Activated T-cell treated with anti-CD3 and anti-CD28 coated beads, Interleukin-2, amount 50 U/mL, for 24 hours (primary cell): ENCODE measurements around the gene POLR2H.
"Not testable (repeated sequence)": the region's sequence is repeated elsewhere in the genome, so short reads cannot be mapped to it uniquely, and the experiment has no call there.

Source experiments
- DNase-seq: peaks from one replicate; pipeline ENCODE4 v3.0.0-alpha.2; 2020
- H3K27ac Mint-ChIP-seq: 2 replicates; pipeline ENCODE4 v1.8.0; 2020; ENCODE audit warnings: mild to moderate bottlenecking, mixed read lengths
- H3K27me3 Mint-ChIP-seq: 2 replicates; pipeline ENCODE4 v1.8.0; 2020; ENCODE audit warnings: mixed read lengths
- H3K36me3 Mint-ChIP-seq: 2 replicates; pipeline ENCODE4 v1.8.0; 2020; ENCODE audit warnings: low read depth, mixed read lengths
- H3K4me1 Mint-ChIP-seq: 2 replicates; pipeline ENCODE4 v1.8.0; 2020; ENCODE audit warnings: low read depth, mixed read lengths
- H3K4me3 Mint-ChIP-seq: 2 replicates; pipeline ENCODE4 v1.8.0; 2020; ENCODE audit warnings: mild to moderate bottlenecking, moderate library complexity, mixed read lengths
- H3K9me3 Mint-ChIP-seq: 2 replicates; pipeline ENCODE4 v1.8.0; 2020; ENCODE audit warnings: mixed read lengths

Gene POLR2H

DNA sequence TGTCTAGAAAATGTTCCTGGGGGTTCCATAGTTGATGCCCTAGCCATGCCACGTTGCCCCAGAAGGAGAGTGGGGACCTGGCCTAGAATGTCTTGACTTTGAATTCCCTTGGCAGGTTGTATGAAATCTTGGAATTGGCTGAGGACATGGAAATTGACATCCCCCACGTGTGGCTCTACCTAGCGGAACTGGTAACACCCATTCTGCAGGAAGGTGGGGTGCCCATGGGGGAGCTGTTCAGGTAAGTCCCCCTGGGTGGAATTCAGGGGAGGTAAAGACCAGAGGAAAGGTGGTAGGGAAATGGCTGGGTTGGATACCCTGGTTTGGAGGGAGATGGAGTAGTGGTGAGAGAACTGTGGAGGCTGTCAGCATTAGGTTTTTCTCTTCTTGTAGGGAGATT is 33.0 kb upstream of the POLR2H start:
- peaks cover 70% of the 10 kb centered on the region for H3K4me1 Mint-ChIP-seq
- no peaks in the 10 kb centered on the region for H3K9me3 Mint-ChIP-seq
- peak overlapping the region; percentile 42 for H3K27ac Mint-ChIP-seq
- no peak for DNase-seq
- H3K4me3 Mint-ChIP-seq, result no peak overlapping the region
- peaks cover 100% of the 10 kb centered on the region for H3K36me3 Mint-ChIP-seq
- H3K27me3 Mint-ChIP-seq, result no peaks in the 10 kb centered on the region

DNA sequence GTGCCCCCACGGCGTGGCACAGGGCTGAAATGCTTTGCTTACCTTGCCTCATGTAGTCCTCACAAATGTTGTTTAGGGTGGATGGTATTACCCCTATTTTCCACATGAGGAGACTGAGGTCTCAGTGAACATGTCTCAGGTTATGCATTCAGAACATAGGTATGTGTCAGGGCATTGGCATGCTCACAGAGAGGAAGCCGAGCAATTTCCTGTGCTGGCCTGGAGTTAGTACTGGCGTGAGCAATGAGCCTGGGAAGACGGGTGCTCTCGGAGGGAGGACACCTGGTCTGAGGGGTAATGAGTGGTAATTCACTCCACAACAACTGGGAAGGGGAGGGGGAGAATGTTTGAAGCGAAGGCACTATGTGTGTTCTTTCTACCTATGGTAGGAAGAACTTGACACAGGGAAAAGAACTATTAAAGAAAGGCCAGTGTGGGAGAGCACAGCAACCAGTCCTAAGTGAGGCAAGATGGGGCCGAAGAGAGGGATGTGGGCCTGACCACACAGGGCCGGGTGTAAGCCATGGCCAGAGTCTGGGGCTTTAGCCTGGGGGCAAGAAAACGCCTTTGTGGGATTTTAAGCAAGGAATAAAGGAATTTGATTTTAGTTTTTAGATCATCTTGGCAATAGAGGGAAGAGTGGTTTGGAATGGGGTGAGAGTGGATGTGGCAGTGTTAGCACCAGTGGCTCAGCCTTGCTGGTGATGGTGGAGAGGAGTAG is 29.0 kb upstream of the POLR2H start:
- Mint-ChIP-seq H3K27me3 (no peaks in the 10 kb centered on the region), H3K27ac (peak overlapping the region; percentile 94), H3K4me3 (no peak overlapping the region), H3K4me1 (peaks cover 73% of the 10 kb centered on the region), H3K36me3 (peaks cover 82% of the 10 kb centered on the region), H3K9me3 (no peaks in the 10 kb centered on the region)
- DNase-seq, result no peak

DNA sequence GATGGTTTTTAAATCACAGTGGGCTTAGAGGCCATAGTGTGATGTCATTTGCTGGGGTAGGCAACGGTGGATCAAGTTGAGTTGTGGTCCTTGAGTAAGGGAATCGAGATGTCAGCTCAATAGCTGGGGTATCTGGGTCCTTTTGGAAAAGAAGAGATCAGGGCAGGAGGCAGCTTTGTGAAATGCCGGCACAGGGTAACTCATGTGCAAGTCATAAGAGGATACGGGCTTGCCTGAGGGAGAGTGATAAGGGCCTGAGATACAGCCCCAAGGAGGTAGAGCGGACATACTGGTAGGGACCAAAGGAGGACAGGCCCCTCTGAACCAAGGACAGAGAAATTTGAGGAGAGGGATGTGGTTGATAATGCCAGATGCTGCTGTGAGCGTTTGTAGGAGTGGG is 28.3 kb upstream of the POLR2H start:
- Mint-ChIP-seq H3K27me3 (no peaks in the 10 kb centered on the region), H3K9me3 (no peaks in the 10 kb centered on the region), H3K4me1 (peaks cover 80% of the 10 kb centered on the region), H3K36me3 (peaks cover 78% of the 10 kb centered on the region), H3K27ac (peak overlapping the region; percentile 94), H3K4me3 (no peak overlapping the region)
- no peak for DNase-seq

DNA sequence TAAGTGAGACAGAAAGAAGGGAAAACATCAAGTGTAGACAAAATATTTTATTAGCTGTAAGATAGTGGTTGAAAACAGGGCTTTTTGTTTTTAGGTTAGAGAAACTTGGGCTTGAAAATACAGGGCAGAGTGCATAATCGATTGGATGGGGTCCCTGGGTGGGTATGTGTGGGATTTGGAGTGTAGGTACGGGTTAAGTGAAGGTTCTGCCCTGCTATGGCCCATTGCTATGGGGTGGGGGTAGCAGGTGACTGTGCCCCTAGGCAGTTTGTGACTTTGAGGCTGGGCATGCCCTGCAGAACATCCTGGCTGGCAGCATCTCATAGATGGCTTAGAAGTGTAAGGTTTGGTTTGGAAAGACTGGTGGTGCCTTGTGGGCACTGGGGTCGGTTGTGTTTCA is 27.8 kb upstream of the POLR2H start:
- H3K4me3 Mint-ChIP-seq, result no peak overlapping the region
- H3K27me3 Mint-ChIP-seq, result no peaks in the 10 kb centered on the region
- DNase-seq, result no peak
- H3K4me1 Mint-ChIP-seq, result peaks cover 79% of the 10 kb centered on the region
- peak overlapping the region; percentile 94 for H3K27ac Mint-ChIP-seq
- peaks cover 73% of the 10 kb centered on the region for H3K36me3 Mint-ChIP-seq
- H3K9me3 Mint-ChIP-seq, result no peaks in the 10 kb centered on the region

DNA sequence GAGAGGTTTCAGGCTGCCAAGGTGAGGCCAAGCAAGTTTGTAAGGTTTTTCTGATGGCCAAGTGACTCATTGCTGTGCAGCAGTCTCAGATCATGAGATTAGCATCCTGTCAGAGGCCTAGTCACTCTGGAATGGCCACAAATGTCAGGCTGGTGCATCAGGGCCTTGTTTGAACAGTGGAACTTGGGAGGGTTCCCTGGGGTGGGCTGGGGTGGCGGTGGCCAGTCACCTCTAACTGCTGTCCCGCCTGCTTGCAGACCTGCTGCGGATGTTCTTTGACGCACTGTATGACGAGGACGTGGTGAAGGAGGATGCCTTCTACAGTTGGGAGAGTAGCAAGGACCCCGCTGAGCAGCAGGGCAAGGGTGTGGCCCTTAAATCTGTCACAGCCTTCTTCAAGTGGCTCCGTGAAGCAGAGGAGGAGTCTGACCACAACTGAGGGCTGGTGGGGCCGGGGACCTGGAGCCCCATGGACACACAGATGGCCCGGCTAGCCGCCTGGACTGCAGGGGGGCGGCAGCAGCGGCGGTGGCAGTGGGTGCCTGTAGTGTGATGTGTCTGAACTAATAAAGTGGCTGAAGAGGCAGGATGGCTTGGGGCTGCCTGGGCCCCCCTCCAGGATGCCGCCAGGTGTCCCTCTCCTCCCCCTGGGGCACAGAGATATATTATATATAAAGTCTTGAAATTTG is 26.9 kb upstream of the POLR2H start:
- peaks cover 64% of the 10 kb centered on the region for H3K36me3 Mint-ChIP-seq
- peak overlapping the region; percentile 94 for H3K27ac Mint-ChIP-seq
- H3K27me3 Mint-ChIP-seq, result no peaks in the 10 kb centered on the region
- no peaks in the 10 kb centered on the region for H3K9me3 Mint-ChIP-seq
- DNase-seq, result peak; percentile 57
- H3K4me3 Mint-ChIP-seq, result peak overlapping the region; percentile 7
- H3K4me1 Mint-ChIP-seq, result peaks cover 74% of the 10 kb centered on the region

DNA sequence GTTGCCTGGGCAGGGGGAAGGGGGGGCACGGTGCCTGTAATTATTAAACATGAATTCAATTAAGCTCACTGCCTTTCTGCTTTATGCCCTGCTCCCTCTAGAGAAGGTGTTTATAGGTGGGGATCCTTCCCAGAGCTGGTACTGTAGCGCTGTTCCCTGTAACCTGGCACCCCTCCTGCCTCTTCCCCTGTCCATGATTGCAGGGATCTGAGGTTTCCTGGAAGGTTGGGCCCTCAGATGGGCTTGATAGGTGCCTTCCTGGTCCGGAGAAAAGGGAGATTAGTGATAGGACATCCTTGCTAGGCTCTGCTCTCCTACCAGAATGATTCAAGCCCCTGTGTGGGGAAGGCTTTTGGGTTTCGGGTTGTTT is 26.2 kb upstream of the POLR2H start:
- H3K4me1 Mint-ChIP-seq, result peaks cover 70% of the 10 kb centered on the region
- H3K9me3 Mint-ChIP-seq, result no peaks in the 10 kb centered on the region
- no peak for DNase-seq
- H3K27ac Mint-ChIP-seq, result peak overlapping the region; percentile 94
- H3K36me3 Mint-ChIP-seq, result peaks cover 57% of the 10 kb centered on the region
- H3K4me3 Mint-ChIP-seq, result peak overlapping the region; percentile 79
- no peaks in the 10 kb centered on the region for H3K27me3 Mint-ChIP-seq

DNA sequence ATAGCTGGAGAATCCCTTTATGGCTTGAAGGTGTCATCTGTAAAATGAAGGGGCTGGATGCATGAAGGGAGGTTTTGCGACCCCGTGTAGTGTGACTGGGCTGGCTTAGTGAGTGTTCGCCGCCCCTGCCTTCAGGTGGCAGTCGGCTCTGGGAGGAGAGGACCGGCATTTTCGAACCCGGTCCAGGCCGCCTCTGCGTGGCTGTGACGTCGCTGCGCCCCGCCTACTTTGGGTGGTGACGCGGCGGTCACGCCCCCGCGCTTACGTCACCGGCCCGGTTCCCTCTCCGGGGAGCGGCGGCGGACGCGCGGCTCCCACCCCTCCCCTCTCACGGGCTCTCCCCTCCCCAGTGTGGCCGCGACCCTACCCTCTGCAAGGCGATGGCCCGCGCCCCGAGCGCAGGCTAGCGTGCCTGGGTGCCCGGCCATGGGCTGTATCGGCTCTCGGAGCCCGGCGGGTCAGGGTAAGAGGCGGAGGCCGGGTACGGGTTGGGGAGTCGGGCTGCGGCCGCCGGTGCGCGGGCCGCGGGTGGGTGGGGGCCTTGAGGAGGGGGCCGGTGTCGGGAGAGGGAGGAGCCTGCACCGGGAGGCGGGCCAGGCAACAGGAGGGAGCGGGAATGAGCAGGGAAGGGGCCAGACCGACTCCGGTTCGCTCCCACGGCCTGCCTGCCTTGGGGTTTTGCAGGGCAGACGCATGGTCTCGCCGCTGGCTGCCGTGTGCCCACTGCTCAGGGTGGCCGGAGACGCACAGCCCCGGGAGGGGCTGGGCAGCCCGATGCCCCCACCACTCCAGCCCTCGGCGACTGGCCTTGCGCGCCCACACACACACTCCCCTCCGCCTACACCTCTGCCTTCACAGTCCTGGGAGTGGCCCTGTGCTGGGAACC is 25.6 kb upstream of the POLR2H start:
- H3K4me1 Mint-ChIP-seq, result peaks cover 66% of the 10 kb centered on the region
- peaks cover 51% of the 10 kb centered on the region for H3K36me3 Mint-ChIP-seq
- H3K27ac Mint-ChIP-seq, result peak overlapping the region; percentile 94
- no peaks in the 10 kb centered on the region for H3K9me3 Mint-ChIP-seq
- H3K27me3 Mint-ChIP-seq, result no peaks in the 10 kb centered on the region
- DNase-seq, result peak; percentile 96
- peak overlapping the region; percentile 79 for H3K4me3 Mint-ChIP-seq

DNA sequence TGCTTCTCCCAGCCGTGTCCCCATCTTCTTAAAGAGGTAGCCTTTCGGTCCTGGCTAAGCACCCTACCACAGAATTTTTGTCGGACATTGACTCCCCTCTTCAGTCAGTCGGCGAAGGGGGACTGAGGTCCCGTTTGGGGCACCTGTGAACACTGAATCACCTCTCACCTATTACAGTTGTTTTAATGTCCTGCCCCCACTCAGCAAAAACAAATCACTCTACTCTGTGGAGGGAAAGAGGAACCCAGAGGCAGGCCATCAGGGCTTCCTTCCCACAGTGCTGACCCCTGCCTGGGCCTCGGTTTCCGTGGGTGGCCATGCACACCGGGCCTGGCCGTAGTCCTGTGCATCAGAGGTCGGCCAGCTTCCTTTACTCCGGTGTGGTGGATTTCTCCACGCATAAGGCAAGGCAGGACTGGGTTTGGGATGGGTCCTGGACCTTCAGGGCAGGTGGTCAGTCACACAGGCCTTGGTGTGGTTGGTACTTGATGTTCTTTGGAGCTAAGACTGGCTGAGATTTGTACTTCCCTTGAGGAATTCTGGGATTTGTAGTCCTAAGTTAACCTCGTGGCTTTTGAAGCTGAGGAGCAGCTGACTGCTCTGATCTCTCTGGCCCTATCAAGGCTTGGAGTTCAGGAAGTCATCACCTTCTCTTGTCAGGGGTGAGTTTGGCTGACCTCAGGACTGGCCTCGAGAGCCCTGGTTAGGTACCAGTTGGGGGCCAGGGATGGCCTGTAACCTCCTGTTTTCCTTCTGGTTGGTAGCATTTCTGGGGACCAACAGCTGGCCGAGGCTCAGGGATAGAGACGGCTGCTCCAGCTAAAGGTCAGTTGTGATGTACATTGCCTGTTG is 24.7 kb upstream of the POLR2H start:
- no peak for DNase-seq
- Mint-ChIP-seq H3K27me3 (no peaks in the 10 kb centered on the region), H3K9me3 (no peaks in the 10 kb centered on the region), H3K4me1 (peaks cover 58% of the 10 kb centered on the region), H3K4me3 (peak overlapping the region; percentile 79), H3K36me3 (peaks cover 44% of the 10 kb centered on the region), H3K27ac (peak overlapping the region; percentile 83)

DNA sequence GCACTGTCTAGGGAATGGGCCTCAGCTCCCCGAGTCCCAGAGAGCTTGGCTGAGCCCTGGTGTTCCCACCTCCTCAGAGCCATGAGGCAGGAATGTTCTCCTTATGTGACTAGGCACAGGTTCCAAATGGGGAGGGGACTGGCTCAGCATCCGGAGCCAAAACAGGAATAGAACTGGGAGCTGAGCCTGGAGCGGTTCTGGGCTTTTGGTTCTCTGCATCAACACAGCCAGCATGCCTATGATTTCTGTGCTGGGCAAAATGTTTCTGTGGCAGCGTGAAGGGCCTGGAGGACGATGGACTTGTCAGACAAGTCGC is 24.2 kb upstream of the POLR2H start, which contains the start of gene FAM131A:
Gene FAM131A, plus strand, starts transcription at position 202 of the 316 bp plus-strand sequence. Its CDS starts 31 bp downstream, at position 233.
- no peaks in the 10 kb centered on the region for H3K27me3 Mint-ChIP-seq
- DNase-seq, result no peak
- H3K4me3 Mint-ChIP-seq, result peak within 1 kb of the TSS; percentile 79
- H3K27ac Mint-ChIP-seq, result peak within 1 kb of the TSS; percentile 83
- H3K36me3 Mint-ChIP-seq, result peaks cover 39% of the 10 kb centered on the region
- H3K9me3 Mint-ChIP-seq, result no peaks in the 10 kb centered on the region
- peaks cover 52% of the 10 kb centered on the region for H3K4me1 Mint-ChIP-seq

DNA sequence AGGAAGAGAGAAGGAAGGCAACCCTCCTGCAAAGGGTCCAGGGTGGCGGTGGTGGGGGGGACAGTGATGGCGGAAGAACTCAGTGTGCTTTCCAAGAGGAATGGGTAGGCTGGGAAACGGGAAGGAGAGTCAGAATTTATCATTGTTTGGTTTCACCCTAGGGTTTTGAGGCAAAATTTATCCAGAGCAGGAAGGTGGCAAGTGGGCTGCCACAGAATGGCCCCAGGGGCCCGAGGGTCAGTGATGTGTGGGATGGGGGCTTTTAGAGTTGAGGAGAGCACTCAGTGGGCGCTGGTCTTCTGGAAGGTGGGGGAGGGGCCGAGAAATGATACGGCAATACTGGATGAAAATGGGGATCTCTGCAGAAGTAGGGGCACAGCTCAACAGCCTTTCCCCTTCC is 23.5 kb upstream of the POLR2H start:
- peaks cover 46% of the 10 kb centered on the region for H3K4me1 Mint-ChIP-seq
- no peaks in the 10 kb centered on the region for H3K9me3 Mint-ChIP-seq
- H3K4me3 Mint-ChIP-seq, result peak overlapping the region; percentile 7
- peaks cover 37% of the 10 kb centered on the region for H3K36me3 Mint-ChIP-seq
- H3K27ac Mint-ChIP-seq, result peak overlapping the region; percentile 20
- no peak for DNase-seq
- no peaks in the 10 kb centered on the region for H3K27me3 Mint-ChIP-seq

DNA sequence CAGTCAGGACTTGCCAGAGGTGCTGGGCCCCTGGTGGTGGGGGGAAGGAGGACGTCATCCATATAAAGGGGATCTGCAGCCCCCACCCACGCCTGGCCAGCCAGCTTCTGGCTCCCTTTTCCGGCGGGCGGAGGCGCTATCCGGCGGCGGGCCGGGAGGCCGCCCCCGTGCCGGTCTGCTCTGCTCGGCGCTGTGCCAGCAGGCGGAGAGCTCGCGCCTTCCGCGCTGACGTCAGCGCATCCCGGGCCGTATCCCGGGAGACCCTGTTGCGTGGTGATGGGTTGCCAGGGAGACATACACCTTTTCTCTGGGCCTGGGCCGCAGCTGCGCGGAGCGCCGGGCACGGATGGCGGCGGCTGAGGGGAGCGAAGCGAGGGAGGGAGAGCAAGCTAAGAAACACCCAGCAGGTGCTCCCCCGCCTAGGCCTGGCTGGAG is 23.0 kb upstream of the POLR2H start:
- peak overlapping the region; percentile 20 for H3K27ac Mint-ChIP-seq
- DNase-seq, result no peak
- H3K27me3 Mint-ChIP-seq, result no peaks in the 10 kb centered on the region
- H3K36me3 Mint-ChIP-seq, result peaks cover 34% of the 10 kb centered on the region
- H3K4me1 Mint-ChIP-seq, result peaks cover 40% of the 10 kb centered on the region
- no peak overlapping the region for H3K4me3 Mint-ChIP-seq
- no peaks in the 10 kb centered on the region for H3K9me3 Mint-ChIP-seq

DNA sequence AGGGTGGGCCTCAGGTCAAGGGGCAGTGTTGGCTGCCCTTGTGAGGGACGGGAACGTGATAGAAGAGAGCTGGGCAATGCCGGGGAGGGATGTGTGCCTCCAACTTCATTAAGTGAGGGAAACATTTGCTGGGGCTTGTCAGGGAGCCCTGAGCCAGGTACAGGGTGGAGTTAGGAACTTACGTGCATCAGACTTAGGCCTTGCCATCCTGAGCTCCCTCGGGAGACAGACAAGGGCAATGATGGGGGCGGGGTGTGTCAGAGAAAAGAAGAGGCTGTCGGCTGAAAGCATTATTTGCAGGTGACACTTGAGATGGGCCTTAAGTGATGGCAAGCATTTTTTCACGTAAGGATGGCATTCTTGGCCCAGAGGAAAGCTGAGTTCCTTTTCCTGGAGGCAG is 22.5 kb upstream of the POLR2H start:
- DNase-seq, result no peak
- Mint-ChIP-seq H3K27ac (no peak overlapping the region), H3K36me3 (peaks cover 29% of the 10 kb centered on the region), H3K4me1 (peaks cover 35% of the 10 kb centered on the region), H3K4me3 (no peak overlapping the region), H3K27me3 (no peaks in the 10 kb centered on the region), H3K9me3 (no peaks in the 10 kb centered on the region)

DNA sequence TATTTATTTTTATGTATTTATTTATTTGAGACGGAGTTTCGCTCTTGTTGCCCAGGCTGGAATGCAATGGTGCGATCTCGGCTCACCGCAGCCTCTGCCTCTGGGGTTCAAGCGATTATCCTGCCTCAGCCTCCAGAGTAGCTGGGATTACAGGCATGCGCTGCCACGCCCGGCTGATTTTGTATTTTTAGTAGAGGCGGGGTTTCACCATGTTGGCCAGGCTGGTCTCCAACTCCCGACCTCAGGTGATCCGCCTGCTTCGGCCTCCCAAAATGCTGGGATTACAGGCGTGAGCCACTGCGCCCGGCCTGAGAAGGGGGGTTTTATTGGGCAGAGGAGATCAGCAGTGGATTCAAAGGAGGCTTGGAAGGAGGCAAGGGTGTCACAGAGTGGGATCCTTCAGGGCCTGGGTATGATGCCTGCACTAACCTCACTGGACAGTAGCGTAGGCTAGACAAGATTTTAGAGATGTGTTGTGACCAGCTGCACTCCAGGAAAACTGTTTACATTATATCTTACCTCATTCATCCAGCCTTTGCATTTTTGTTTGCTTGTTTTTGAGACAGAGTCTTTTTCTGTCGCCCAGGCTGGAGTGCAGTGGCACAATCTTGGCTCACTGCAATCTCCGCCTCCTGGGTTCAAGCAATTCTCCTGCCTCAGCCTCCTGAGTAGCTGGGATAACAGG is 21.9 kb upstream of the POLR2H start:
- not testable (repeated sequence) for H3K27me3 Mint-ChIP-seq, H3K27ac Mint-ChIP-seq, DNase-seq, H3K4me3 Mint-ChIP-seq, H3K9me3 Mint-ChIP-seq
- Mint-ChIP-seq H3K36me3 (peaks cover 23% of the 10 kb centered on the region), H3K4me1 (peaks cover 30% of the 10 kb centered on the region)
